NCI-H2029 (cell line): Measurements from ENCODE around the gene CTBS.

Experiments used
- DNase-seq: peaks from one replicate; lab custom pipeline; 2025; lab: John Stamatoyannopoulos, UW

CTBS gene

GRCh38 chr1:84506002-84506728, 68.1 kb downstream of the CTBS start, which contains the start of the genes GNG5 and SPATA1:
Gene GNG5 (minus strand): TSS chr1:84506581. CDS start chr1:84506091, 490 bp downstream.
Gene SPATA1 (plus strand): TSS chr1:84506386. CDS start chr1:84516360, 9,974 bp downstream.
- DNase-seq: peak; percentile 94

DNA sequence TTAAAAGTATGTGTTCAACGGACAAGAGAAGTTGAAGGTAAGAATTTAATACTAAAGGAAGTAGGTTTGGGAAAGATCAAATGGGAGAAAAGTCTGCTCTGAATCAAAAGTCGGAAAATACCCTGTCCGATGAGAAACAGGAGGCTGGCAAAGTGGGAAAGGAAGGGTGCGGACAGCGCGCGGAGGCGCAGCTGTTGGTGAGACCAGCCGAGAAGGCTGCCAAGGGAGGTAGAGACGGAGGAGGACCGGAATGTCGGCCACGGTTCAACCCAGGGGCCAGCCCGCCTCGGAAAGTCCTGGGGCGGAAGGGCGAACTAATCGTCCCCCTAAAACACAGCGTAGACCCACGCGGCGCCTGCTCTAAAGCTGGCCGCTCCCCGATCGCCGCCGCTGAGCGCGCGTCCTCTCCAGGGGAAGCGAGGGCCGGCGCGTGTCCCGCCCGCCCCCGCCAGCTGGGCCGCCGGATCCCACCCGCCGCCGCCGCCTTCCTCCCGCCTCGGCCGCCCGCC, 68.7 kb downstream of the CTBS start:
- DNase-seq: peak; percentile 42

GRCh38 chr1:84504580-84505492, 69.4 kb downstream of the CTBS start:
- DNase-seq: no peak

GRCh38 chr1:84502927-84503326, 71.3 kb downstream of the CTBS start:
- DNase-seq: no peak
